K562 (cell line): Measurements from ENCODE around the gene HIGD1C. TPM values are rescaled to one million over a fixed set of nuclear protein-coding genes. Genes with fewer than 3 reads are reported as not detected.

Source experiments
- ATAC-seq: fragments of 200-7000 bp; cut with Tn5 transposase; 3 replicates; pipeline ENCODE4 v1.9.1; 2020; ENCODE audit warnings: moderate library complexity
- BruUV-seq: library from RNA; stranded (reverse); fragments of 400-500 nt; replicated peaks from 2 replicates; lab custom pipeline; 2021; lab: Mats Ljungman, UMichigan
- CTCF ChIA-PET: fragments of 300-600 bp; formaldehyde crosslinking; extraction: SDS; loops from one replicate; lab custom pipeline; 2021; ENCODE audit warnings: low intra/inter-chr PET ratio; lab: Yijun Ruan, JAX
- POLR2A ChIA-PET: fragments of 300-600, 350-650 bp; sonication (Branson Sonifier 250); formaldehyde crosslinking; extraction: SDS; loops from one replicate; lab custom pipeline; 2021; ENCODE audit warnings: antibody characterized with exemption, inconsistent platforms; lab: Yijun Ruan, JAX
- DNase-seq, 4 experiments: peaks; one replicate each; pipeline versions ENCODE4 v3.0.0 to v3.0.0-alpha.2; 2011 to 2018; ENCODE audit warnings: low spot score in 3 of 4, mixed read lengths in 3 of 4; ENCODE audit errors: extremely low read depth in 1 of 4
- FAIRE-seq: peaks from 2 replicates; lab custom pipeline; 2011; peaks lifted over from hg19 to GRCh38; lab: Jason Lieb, UNC
- H2AFZ ChIP-seq: 2 replicates; pipeline ENCODE4 v1.6.0; 2011; ENCODE audit warnings: low read depth, low read length, control low read depth, inconsistent platforms
- H3K27ac ChIP-seq: fragments of 200-600 bp; 3 replicates; pipeline ENCODE4 v1.8.0; 2011; ENCODE audit warnings: low read depth, mild to moderate bottlenecking, control low read depth, inconsistent platforms, low read length, moderate library complexity, mixed read lengths; ENCODE audit errors: extremely low read depth
- H3K27me3 ChIP-seq, 2 experiments: fragments of 300-600 bp in 1 of 2; 2 replicates in 1 of 2; 3 replicates in 1 of 2; pipeline versions ENCODE4 v1.6.0 to v1.8.0; 2011; ENCODE audit warnings: inconsistent platforms in 2 of 2, low read length in 2 of 2, mild to moderate bottlenecking in 1 of 2, mixed read lengths in 1 of 2, moderate library complexity in 1 of 2; ENCODE audit not compliant: control insufficient read depth in 2 of 2, insufficient read depth in 2 of 2
- H3K36me3 ChIP-seq: fragments of 300-600 bp; 3 replicates; pipeline ENCODE4 v1.8.0; 2011; ENCODE audit warnings: mild to moderate bottlenecking, low read length, inconsistent platforms; ENCODE audit not compliant: control insufficient read depth, insufficient read depth
- H3K4me1 ChIP-seq, 2 experiments: fragments of 200-600 bp in 1 of 2; replicated peaks in 1 of 2; 2 replicates in 1 of 2; 3 replicates in 1 of 2; pipeline versions ENCODE4 v1.5.1 to v1.8.0; 2011; ENCODE audit warnings: inconsistent platforms in 2 of 2, low read length in 2 of 2, mild to moderate bottlenecking in 1 of 2, mixed read lengths in 1 of 2, moderate library complexity in 1 of 2; ENCODE audit not compliant: control insufficient read depth in 2 of 2, insufficient read depth in 2 of 2
- H3K4me2 ChIP-seq: 2 replicates; pipeline ENCODE4 v1.6.1; 2011; ENCODE audit warnings: low read length, control low read depth, inconsistent platforms, mixed read lengths; ENCODE audit not compliant: insufficient read depth
- H3K4me3 ChIP-seq: fragments of 200-600 bp; sonication (generic), shearing (Covaris generic); 2 replicates; pipeline ENCODE4 v1.5.1; 2016; ENCODE audit warnings: control low read depth, inconsistent platforms
- H3K79me2 ChIP-seq: fragments of 200-600 bp; 3 replicates; pipeline ENCODE4 v1.8.0; 2011; ENCODE audit warnings: low read length, inconsistent platforms; ENCODE audit not compliant: control insufficient read depth, insufficient read depth
- H3K9ac ChIP-seq, 2 experiments: 2 replicates each; pipeline versions ENCODE4 v1.6.0 to v1.6.1; 2011; ENCODE audit warnings: low read depth in 2 of 2, low read length in 2 of 2, control low read depth in 1 of 2, inconsistent platforms in 1 of 2, mild to moderate bottlenecking in 1 of 2, mixed read lengths in 1 of 2; ENCODE audit not compliant: insufficient read depth in 1 of 2
- H3K9me1 ChIP-seq: one replicate; pipeline ENCODE4 v1.6.0; 2011; ENCODE audit warnings: inconsistent platforms, mild to moderate bottlenecking, low read length, moderate library complexity; ENCODE audit not compliant: control insufficient read depth, insufficient read depth
- H3K9me3 ChIP-seq: replicated peaks from 2 replicates; pipeline ENCODE4 v1.5.1; 2011; ENCODE audit warnings: low read depth, low read length, inconsistent platforms; ENCODE audit not compliant: control insufficient read depth, insufficient read depth
- H4K20me1 ChIP-seq: replicated peaks from 2 replicates; pipeline ENCODE4 v1.6.1; 2011; ENCODE audit warnings: low read length, inconsistent platforms, mixed read lengths; ENCODE audit not compliant: control insufficient read depth, insufficient read depth
- CHCHD3 ChIP-seq: fragments of 250-450 bp; sonication (Bioruptor Pico); IDR thresholded peaks from 2 replicates; pipeline ENCODE4 v2.1.2; 2022; ENCODE audit warnings: mild to moderate bottlenecking
- CHD1 ChIP-seq: fragments of 200-600 bp; sonication (generic); IDR thresholded peaks from one replicate; pipeline ENCODE4 v1.6.1; 2012; ENCODE audit warnings: mild to moderate bottlenecking, moderate library complexity, low read length, inconsistent platforms
- HMBOX1 ChIP-seq: sonication (generic); IDR thresholded peaks from 2 replicates; pipeline ENCODE4 v1.6.1; 2016
- MCM3 ChIP-seq: fragments of 450-650 bp; IDR thresholded peaks from 2 replicates; pipeline ENCODE4 v1.6.1; 2016
- MCM7 ChIP-seq, 2 experiments: fragments of 450-650 bp; IDR thresholded peaks; 2 replicates each; pipeline ENCODE4 v1.6.1; 2016 to 2018
- NCOA1 ChIP-seq: fragments of 450-650 bp; IDR thresholded peaks from 2 replicates; pipeline ENCODE4 v1.6.1; 2016; ENCODE audit warnings: low read depth
- NFIC ChIP-seq: fragments of 450-650 bp; IDR thresholded peaks from 2 replicates; pipeline ENCODE4 v1.6.1; 2017; ENCODE audit warnings: mild to moderate bottlenecking, inconsistent platforms
- RBBP5 ChIP-seq: fragments of 200-600 bp; sonication (generic); IDR thresholded peaks from 2 replicates; pipeline ENCODE4 v1.6.1; 2012; ENCODE audit warnings: borderline replicate concordance, mild to moderate bottlenecking, low read length, control low read depth, inconsistent platforms; ENCODE audit not compliant: insufficient read depth, poor library complexity, severe bottlenecking
- RBFOX2 ChIP-seq: fragments of 200-400 bp; formaldehyde crosslinking; IDR thresholded peaks from 2 replicates; pipeline ENCODE4 v1.6.1; 2017; ENCODE audit warnings: low read depth, mild to moderate bottlenecking, low read length, moderate library complexity
- SMARCA5 ChIP-seq: fragments of 450-650 bp; IDR thresholded peaks from 2 replicates; pipeline ENCODE4 v1.6.1; 2016
- WGBS: fragments of 100-300 bp; shearing (Covaris generic); methylation state at CpG from one replicate; pipeline ENCODE4 v1.1.6; 2016; ENCODE audit warnings: low coverage, mixed read lengths; ENCODE audit not compliant: insufficient coverage; ENCODE audit errors: missing lambda C conversion rate; 5-methylcytosine and 5-hydroxymethylcytosine counted together
- in situ Hi-C: fragments of 300-500 bp; cut with MboI; formaldehyde crosslinking; loops from 4 replicates; pipeline ENCODE4 v1.15.0; 2018; ENCODE audit warnings: inconsistent platforms, mixed read lengths
- intact Hi-C: fragments of 100-400 bp; cut with micrococcal nuclease; formaldehyde crosslinking; loops from 2 replicates; pipeline ENCODE4 v1.14.2; 2022
- polyA plus RNA-seq, 8 experiments: library from polyadenylated mRNA; depleted of rRNA in 4 of 8; stranded (reverse) in 5 of 8; unstranded in 3 of 8; fragments of >200 nt; fragmentation: Nextera tagmentation in 2 of 8; fragmentation: Illumina TruSeq in 1 of 8; extraction: Ambion mirVana in 2 of 8; extraction: Trizol in 1 of 8; gene quantifications; 2 replicates each; pipeline versions ENCODE4 v1.2.1 to v1.2.3, GENCODE V29; 2011 to 2014; ENCODE audit warnings: inconsistent platforms in 1 of 8, missing spikeins in 1 of 8
- total RNA-seq, 7 experiments: library from RNA; depleted of rRNA in 6 of 7; stranded (reverse); fragments of >200 nt in 6 of 7; fragmentation: Illumina TruSeq in 2 of 7; extraction: Trizol in 2 of 7; gene quantifications; 2 replicates each; pipeline versions ENCODE4 v1.2.1 to v1.2.3, GENCODE V29; 2011 to 2021; ENCODE audit warnings: low replicate concordance in 1 of 7
- TF ChIP-seq, protein P1 (sequence below): conservative IDR thresholded peaks from 2 replicates; pipeline ENCODE4 v1.6.1; 2011; ENCODE audit warnings: low read depth, mild to moderate bottlenecking, low read length; ENCODE audit not compliant: control insufficient read depth
- TF ChIP-seq, protein P2 (sequence below): fragments of 450-650 bp; conservative IDR thresholded peaks from 2 replicates; pipeline ENCODE4 v1.6.1; 2016; ENCODE audit warnings: missing genetic modification characterization, low read depth, mild to moderate bottlenecking, control low read depth, missing compliant biosample characterization
- TF ChIP-seq, protein P3 (sequence below), 2 experiments: IDR thresholded peaks; 2 replicates each; pipeline ENCODE4 v1.6.1; 2012; ENCODE audit warnings: improper control_type of control experiment in 2 of 2, low read depth in 2 of 2, low read length in 2 of 2, borderline replicate concordance in 1 of 2

The HIGD1C gene
- total and polyA plus RNA-seq, 9 of the 15 experiments (the other 6 are each of a cell fraction or from before 2014, with no cell fraction given), result not detected

DNA sequence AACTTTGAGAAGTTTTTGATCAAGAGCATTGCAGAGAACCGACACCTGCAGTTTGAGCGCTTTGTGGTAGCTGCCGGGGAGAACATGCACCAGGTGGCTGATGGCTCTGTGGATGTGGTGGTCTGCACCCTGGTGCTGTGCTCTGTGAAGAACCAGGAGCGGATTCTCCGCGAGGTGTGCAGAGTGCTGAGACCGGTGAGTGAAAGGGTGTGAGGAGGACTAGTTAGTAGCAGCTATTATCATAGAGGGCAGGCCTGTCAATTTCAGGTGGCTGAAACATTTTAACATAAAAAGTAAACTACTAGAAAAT lies 27.0 kb upstream of the HIGD1C start:
- Histone ChIP-seq H2AFZ (peak overlapping the region; percentile 93), H3K4me2 (peak overlapping the region; percentile 85)
- POLR2A ChIA-PET, result interaction anchor here (0.8 to 1.6 kb wide), 7 partner anchors 12 to 306 kb away, joined by 3 to 6 read pairs (median 3); partner anchors contain the start of genes ATF1 and SLC11A2

More for the DNA sequence above, 27.0 kb upstream of the HIGD1C start:
- no peaks in the 10 kb centered on the region for H3K27me3 ChIP-seq
- no peaks in the 10 kb centered on the region for H4K20me1 ChIP-seq
- FAIRE-seq (no peak), ATAC-seq (peak; percentile 57), DNase-seq (peak in 1 of 4 experiments; percentile 42)
- H3K9me3 ChIP-seq, result no peaks in the 10 kb centered on the region; the same call in 1 of the 2 replicates
- peak overlapping the region; percentile 81 to 94 for H3K9ac ChIP-seq
- WGBS, result 11% methylated on average over 7 of the region's 7 CpGs
- H3K36me3 ChIP-seq, result no peaks in the 10 kb centered on the region; the same call in 2 of the 3 replicates
- H3K79me2 ChIP-seq, result peaks cover 46% of the 10 kb centered on the region
- no TSS peak for BruUV-seq
- TF ChIP-seq, protein P1, sequence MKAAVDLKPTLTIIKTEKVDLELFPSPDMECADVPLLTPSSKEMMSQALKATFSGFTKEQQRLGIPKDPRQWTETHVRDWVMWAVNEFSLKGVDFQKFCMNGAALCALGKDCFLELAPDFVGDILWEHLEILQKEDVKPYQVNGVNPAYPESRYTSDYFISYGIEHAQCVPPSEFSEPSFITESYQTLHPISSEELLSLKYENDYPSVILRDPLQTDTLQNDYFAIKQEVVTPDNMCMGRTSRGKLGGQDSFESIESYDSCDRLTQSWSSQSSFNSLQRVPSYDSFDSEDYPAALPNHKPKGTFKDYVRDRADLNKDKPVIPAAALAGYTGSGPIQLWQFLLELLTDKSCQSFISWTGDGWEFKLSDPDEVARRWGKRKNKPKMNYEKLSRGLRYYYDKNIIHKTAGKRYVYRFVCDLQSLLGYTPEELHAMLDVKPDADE, result no peak
- TF ChIP-seq RBFOX2, result peak; percentile 9; the same call in 1 of the 2 replicates
- TF ChIP-seq CHCHD3 (CRISPR knock-in tag), result no peak
- no peak for TF ChIP-seq NFIC
- TF ChIP-seq, protein P2, sequence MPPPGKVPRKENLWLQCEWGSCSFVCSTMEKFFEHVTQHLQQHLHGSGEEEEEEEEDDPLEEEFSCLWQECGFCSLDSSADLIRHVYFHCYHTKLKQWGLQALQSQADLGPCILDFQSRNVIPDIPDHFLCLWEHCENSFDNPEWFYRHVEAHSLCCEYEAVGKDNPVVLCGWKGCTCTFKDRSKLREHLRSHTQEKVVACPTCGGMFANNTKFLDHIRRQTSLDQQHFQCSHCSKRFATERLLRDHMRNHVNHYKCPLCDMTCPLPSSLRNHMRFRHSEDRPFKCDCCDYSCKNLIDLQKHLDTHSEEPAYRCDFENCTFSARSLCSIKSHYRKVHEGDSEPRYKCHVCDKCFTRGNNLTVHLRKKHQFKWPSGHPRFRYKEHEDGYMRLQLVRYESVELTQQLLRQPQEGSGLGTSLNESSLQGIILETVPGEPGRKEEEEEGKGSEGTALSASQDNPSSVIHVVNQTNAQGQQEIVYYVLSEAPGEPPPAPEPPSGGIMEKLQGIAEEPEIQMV, result no peak
- TF ChIP-seq, protein P3, sequence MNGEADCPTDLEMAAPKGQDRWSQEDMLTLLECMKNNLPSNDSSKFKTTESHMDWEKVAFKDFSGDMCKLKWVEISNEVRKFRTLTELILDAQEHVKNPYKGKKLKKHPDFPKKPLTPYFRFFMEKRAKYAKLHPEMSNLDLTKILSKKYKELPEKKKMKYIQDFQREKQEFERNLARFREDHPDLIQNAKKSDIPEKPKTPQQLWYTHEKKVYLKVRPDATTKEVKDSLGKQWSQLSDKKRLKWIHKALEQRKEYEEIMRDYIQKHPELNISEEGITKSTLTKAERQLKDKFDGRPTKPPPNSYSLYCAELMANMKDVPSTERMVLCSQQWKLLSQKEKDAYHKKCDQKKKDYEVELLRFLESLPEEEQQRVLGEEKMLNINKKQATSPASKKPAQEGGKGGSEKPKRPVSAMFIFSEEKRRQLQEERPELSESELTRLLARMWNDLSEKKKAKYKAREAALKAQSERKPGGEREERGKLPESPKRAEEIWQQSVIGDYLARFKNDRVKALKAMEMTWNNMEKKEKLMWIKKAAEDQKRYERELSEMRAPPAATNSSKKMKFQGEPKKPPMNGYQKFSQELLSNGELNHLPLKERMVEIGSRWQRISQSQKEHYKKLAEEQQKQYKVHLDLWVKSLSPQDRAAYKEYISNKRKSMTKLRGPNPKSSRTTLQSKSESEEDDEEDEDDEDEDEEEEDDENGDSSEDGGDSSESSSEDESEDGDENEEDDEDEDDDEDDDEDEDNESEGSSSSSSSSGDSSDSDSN (IDR thresholded peaks at IDR 0.05; ENCODE audit: borderline replicate concordance in 1 of 2, low read depth in 2 of 2, low read length in 2 of 2), result 0 out of 4 replicates have a peak, but pooled peaks of 1 of the 2 experiments have one; percentile 37
- TF ChIP-seq MCM3, result no peak
- TF ChIP-seq SMARCA5, result no peak
- no peak for TF ChIP-seq MCM7 (IDR thresholded peaks at IDR 0.05)
- peak; percentile 73 for TF ChIP-seq HMBOX1
- no peak for TF ChIP-seq NCOA1
- peak; percentile 0 for TF ChIP-seq RBBP5
- peak; percentile 46 for TF ChIP-seq CHD1
- peak overlapping the region; percentile 95 for H3K27ac ChIP-seq
- CTCF ChIA-PET, result no interaction called here
- intact Hi-C loops (loop anchor here (5.0 to 10.0 kb wide), 3 partner anchors 98 to 160 kb away; partner anchors contain the start of genes ATF1 and SLC11A2), in situ Hi-C loops (no loop called here)
- H3K4me1 ChIP-seq, result peaks cover 3 to 21% of the 10 kb centered on the region in 2 experiments; a peak in 4 of 5 replicates
- H3K4me3 ChIP-seq, result peak overlapping the region; percentile 61
- no peaks in the 10 kb centered on the region for H3K9me1 ChIP-seq
